Forelimb muscle (tissue), 1 donor: ENCODE measurements around the gene UPK3BL2. TPM values are rescaled to one million over a fixed set of nuclear protein-coding genes. Genes with fewer than 3 reads are reported as not detected.
"Not testable (repeated sequence)": the region's sequence is repeated elsewhere in the genome, so short reads cannot be mapped to it uniquely, and the experiment has no call there.

Experiments
- DNase-seq: peaks from one replicate; pipeline ENCODE4 v3.0.0-alpha.2; 2013; ENCODE audit warnings: low read depth
- polyA plus RNA-seq: library from polyadenylated mRNA; unstranded; fragments of 120-200 nt; gene quantifications from one replicate; pipeline ENCODE4 v1.2.1, GENCODE V29; 2013; ENCODE audit not compliant: insufficient read length

UPK3BL2 gene
- polyA plus RNA-seq, 1 donor = 13.4 TPM

DNA sequence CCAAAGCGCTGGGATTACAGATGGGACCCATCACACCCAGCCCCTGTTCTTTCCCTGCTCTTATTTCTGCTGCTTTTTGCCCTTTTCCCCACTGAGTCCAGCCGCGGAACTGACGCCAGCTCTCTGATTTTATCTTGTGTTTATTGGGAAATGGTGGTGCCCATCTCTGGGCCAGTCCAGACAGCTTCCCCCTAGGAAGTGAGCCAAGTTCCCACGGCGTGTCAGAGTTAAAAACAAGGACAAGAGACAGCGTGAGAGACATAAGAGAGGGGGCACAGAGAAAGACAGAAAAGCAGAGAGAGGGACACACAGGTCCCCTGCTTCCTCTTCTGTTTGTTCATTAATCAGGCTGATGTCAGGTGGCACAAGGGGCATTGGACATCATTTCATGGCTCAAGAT lies 11.9 kb downstream of the UPK3BL2 start:
- DNase-seq = not testable (repeated sequence)

DNA sequence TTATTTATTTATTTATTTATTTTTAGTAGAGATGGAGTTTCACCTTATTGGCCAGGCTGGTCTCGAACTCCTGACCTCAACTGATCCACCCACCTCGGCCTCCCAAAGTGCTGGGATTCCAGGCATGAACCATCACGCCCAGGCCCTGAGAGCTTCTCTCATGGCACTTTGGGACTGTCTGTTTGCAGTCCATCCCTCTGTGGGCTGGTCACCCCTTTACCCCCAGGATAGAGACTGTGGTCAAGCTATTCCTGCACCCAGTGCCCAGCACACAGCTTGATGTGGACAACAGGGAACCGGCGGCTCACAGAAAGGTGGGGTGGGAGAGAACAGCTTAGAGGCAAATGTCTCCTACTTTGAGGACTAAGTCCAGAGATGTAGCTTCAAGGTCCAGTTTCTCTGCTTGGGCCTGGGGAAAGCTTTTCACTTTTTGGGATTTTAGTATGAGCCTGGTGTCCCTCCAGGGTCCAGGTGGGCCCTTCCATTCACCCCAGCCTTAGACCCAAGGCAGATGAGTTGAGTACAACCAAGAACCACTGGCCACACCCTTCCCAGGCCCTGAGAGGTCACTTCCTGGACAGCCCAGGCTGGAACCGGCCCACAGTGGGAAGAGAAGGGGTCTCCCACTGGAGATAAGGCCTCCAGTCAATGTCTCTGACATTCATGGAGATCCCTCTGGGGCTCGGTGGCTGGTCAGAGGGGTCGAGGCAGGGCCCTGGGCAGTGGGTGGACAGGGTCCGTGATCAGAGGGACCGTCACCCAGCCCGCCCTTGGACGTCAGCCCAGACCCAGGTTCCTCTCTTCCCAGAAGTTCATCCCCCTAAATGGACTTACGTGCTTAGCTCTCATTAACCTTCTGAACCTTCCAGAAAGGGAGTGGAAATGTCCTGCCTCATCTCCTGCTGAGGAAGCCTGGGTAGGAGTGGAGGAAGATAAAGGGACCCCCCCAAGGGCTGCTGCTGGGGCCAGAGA lies 15.4 kb downstream of the UPK3BL2 start:
- not testable (repeated sequence) for DNase-seq

DNA sequence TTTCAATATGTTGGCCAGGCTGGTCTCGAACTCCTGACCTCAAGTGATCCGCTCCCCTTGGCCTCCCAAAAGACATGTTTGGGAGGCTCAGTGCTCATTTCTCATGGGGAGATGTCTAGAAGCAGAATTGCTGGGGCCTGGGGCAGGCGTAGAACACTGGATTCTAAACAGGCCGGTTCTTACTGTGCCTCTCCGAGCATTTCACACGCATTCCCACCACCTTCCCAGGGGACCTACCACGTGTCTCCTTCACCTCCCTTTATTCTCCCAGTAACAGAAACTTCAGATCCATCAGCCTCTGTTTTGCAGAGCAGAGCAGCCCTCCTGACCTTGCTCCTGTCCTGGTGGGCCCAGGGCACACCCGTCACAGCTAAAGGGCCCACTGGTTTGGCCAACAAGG lies 16.3 kb downstream of the UPK3BL2 start:
- DNase-seq = not testable (repeated sequence)

DNA sequence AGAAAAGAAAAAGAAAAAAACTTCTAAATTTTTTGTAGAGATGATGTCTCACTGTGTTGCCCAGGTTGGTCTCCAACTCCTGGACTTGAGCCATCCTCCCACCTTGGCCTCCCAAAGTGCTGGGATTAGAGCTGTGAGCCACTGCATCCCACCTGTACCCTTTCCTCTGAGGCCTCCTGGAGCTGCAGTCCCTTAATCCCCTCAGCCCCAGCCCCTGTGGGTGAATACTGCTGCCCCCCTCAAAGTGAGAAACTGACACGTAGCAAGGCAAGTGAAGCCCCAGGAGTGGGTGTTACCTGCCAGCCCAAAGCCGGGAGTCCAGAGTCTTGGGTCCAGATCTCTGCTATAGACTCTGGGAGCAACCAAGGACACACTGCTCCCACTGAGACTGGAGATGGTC lies 18.7 kb downstream of the UPK3BL2 start:
- DNase-seq = not testable (repeated sequence)

DNA sequence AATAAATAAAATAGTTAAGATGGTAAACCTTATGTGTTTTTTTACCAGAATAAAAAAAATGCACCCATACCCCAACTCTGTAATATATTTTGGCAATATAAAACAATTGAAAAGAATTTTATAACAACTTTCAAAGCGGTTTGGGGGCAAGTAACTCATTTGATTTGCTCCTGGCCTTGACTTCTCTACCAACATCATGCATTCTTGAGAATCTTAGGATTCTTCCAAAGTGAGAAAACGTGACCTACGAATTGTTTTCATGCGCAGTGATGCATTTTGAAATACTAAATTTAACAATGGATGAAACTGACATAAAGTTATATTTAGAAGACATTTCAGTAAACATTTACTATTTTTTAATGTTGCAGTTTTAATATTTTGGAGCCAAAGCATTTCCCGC lies 22.7 kb downstream of the UPK3BL2 start:
- not testable (repeated sequence) for DNase-seq

DNA sequence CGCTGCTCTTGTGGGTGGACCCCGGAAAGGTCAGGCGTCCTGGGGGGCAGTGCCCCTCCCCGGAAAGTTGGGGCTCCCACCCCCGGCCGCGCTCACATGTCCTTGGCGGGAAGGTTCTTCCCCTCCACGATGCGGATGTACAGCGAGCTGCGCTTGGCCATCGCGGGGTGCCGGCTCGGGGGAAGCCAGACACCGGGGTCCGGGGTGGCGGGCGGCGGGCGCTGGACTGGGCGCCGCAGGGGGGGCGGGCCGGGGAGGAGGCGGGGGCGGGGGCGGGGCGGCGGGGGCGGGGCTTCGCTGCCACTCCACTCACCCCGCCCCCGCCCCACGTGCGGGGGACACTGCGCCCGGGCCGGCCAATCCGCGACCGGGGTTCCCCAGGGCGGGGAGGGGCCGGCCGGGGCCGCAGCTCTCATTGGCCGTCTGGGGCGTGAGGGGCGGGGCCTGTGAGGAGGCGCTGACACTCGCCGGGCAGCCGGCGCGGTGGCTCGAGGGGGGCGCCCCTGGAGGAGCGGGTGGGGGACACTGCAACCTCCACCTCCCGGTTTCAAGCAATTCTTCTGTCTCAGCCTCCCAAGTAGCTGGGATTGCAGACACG lies 25.8 kb downstream of the UPK3BL2 start, which contains the start of gene RASA4B:
TSS of gene RASA4B (minus strand) at position 228 of the 598 bp plus-strand sequence. CDS start at position 161, 67 bp downstream.
- not testable (repeated sequence) for DNase-seq

DNA sequence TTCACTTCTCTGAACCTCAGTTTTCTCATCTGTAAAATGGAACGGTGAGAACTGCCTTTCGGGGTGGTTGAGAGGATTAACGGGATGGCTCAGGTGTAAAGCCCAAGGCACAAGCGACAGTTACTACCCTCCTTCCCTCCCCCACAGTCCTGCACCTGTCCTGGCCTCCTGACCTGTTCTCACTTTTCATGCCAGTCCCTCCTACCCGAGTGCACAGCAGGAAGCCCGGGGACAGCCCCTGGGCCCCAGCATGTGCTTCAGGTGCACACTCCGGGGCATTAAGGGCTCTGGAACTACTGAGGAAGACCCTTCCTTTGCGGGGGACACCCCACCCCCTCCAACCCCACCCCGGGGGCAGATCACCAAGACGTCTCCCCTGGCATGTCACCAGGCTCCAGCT lies 26.5 kb downstream of the UPK3BL2 start:
- not testable (repeated sequence) for DNase-seq

DNA sequence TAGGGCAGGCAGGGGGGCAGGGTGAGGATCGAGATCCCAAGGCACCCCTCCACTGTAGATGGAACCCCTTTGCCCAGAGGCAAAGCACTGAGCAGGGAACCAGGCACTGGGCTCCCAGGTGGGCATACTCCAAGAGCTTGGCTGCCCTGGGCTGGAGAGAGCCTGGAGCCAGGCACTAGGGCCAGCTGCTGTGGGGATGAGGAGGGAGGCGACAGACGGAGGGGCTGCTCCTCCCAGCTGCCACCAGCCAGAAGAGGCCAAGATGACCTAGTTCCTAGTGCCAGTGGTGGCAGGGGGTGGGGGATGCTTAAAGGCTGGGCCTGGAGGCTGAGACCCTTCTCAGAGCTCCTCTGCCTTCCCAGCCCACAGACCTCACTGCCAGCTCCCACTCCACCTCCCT lies 27.6 kb downstream of the UPK3BL2 start:
- not testable (repeated sequence) for DNase-seq

DNA sequence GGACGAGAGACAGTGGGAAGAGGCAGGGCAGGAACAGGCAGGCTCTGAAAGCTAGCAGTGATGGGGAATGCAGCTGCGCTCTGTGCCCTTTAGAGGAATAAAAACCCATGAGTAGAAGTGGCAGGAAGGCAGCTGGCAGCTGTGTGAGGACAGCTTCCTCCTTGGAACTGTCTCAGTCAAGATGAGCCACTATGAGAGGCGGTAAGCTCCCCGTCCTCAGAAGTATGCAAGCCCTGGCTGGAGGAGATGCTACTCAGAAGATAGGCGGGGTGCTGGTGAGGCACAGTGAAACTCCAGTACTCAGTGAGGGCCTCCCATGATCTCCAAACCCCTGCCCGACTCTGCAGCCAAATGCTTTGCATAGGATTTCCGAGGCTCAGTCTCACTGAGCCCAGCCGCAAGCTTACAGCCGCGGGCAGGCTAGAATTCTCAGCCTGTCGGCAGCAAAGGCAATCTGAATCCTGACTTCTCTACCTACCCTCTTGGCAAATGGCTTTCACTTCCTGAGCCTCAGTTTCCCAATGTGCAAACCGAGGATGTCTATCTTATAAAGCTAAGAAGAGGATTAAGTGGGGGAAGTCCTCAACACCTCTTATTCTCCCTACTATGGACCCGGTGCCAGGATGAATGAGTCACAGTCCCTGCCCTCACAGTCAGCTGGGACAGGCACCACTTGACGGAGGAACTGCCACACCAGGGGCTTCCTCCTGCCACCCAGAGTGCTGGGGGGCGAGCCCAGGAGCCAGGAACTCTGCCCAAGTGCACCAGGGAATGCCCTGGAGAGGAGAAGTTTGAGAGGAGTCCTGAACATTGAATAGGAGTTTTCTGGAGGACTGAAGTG lies 28.4 kb downstream of the UPK3BL2 start:
- not testable (repeated sequence) for DNase-seq

DNA sequence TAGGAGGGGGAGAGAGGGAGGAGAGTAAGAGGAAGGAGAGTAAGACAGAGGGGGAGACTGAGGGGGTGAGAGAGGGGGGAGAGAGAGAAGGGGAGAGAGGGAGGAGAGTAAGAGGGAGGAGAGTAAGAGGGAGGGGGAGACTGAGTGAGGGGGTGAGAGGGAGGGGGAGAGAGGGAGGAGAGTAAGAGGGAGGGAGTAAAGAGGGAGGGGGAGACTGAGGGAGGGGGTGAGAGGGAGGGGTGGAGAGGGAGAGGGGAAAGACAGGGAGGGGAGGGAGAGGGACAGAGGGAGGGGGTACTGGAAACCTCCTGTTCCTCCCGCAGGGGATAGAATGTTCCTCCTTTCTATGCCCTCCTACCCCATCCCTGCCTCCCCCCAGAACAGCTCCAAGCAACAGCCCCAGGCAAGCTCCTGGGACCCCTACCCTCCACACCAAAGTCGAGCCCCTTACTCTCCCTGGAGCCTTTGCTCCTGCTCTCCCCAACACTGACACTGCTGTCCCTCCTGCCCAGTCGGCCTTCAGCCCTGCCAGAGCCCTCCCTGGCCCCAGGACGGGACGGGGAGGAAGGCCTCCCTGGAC lies 30.8 kb downstream of the UPK3BL2 start:
- DNase-seq = peak; percentile 92

DNA sequence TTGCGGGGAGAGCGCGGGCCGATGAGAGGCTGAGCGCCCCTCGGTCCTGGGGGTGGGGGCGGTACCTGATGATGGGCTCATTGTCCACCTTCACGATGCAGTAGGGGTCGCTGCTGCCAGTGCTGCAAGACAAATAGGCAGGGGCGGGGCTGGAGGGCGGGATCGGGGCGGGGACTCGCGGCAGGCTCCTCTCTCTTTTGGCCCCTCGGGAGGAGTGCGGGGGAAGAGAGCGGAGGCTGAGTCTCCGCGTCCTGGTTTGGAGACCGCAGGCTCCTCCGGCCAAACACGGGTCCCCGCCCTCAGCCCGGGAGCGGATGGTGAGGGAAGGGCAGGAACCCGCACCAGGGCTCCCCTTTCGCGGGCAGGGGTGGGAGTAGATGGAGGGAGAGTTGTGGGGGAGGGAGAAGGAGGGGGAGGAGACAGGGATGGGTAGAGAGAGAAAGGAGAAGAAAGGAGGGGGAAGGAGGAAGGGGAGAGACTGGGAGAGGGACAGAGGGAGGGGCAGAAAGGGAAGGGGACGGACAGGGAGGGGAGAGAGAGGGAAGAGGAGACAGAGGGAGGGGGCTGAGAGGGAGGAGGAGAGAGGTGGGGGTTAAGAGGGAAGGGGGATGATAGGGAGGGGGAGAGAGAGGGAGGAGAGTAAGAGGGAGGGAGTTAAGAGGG lies 31.5 kb downstream of the UPK3BL2 start:
- DNase-seq = not testable (repeated sequence)

DNA sequence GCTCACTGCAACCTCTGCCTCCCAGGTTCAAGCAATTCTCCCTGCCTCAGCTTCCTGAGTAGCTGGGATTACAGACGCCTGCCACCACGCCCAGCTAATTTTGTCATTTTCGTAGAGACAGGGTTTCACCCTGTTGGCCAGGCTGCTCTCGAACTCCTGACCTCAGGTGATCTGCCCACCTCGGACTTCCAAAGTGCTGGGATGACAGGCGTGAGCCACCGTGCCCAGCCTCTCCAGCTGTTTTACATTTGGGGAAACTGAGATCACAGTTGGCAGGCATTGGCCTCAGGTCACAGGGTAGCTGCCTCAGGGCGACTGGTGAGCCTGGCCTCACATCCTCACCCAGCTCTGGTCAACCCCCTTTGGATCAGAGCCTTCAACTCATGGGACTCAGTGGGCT lies 32.9 kb downstream of the UPK3BL2 start:
- not testable (repeated sequence) for DNase-seq

DNA sequence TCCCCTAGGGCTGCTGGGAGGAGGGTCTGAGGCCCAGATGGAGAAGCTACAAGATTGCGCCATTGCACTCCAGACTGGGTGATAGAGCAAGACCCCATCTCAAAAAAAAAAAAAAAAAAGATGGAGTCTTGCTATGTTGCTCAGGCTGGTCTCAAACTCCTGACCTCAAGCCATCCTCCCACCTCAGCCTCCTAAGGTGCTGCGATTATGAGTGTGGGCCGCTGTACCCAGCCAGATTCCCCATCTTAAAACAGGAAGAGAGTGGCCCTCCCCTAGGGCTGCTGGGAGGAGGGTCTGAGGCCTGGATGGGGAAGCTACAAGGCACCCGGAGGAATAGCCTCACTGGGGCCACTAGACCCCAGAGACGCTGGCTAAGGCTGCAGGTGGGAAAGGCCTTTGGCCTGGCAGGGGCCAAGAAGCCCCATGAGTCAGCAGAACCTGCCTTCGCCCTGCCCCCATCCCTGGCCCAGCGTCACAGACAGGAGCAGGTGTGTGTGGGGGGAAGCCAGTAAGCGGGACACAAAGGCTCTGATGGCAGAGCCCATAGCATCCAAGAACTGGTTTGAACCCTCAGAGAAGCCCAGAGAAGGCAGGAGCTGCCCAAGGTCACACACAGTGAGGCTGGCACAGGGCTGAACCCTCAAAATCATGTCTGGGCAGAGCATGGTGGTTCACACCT lies 35.9 kb downstream of the UPK3BL2 start:
- DNase-seq = not testable (repeated sequence)

DNA sequence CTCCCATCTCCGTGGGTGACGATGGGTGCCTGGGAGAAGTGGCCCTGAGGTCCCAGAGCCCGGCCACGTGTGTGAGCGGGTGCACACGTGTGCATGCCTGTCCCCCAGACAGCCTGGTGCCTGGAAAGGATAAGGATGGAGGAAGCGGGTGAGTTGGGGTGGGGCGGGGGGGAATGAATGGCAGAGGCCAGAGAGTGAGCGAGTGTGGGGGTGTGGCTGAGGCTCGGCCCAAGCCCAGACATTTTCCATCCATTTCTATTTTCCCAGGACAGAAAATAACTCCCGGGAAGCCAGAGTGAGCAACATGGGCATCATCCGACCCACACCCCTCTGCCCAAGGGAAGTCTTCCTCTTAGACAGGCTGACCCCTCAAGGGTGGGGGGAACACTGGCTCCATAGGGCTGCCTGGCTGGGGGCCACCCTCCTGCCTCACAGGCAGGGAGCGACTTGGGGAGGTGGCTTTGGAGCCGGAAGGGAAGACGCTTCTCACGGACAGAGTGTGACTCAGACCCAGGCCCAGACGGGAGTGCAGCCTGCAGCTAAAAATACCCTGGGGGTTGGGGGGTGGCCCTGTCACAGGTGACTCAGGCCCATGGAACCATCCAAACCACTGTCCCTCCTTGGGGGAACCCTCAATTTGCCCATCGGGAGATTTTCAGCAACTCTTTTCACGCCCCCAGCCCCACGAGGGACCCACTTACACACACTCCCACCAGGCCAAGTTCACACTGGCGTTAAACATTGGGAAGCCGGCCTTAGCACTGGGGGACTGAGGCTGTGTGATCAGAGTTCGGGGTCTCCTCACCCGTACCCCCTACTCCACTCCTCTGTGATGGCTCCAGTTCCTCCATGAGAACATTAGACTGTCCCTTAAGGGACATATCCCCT lies 38.0 kb downstream of the UPK3BL2 start:
- DNase-seq = not testable (repeated sequence)

DNA sequence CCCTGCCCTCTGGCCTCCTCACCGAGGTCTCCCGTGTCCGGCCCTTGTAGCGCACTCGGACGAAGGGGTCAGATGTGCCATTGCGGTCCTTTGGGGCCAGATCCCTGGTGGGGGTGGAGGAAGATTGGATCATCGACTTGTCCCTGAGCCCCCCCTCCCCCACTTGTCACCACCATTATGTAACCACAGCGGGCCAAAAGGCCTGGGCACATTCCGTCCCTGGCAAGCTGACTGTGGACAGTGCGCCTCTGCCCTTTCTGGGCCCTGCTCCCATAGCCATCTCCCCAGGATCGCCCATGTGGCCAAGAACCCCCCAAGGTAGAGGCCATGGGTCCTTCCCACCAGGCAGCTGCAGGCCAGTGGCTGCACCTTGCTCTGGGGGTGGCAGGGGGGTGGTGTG lies 40.4 kb downstream of the UPK3BL2 start:
- DNase-seq = not testable (repeated sequence)

DNA sequence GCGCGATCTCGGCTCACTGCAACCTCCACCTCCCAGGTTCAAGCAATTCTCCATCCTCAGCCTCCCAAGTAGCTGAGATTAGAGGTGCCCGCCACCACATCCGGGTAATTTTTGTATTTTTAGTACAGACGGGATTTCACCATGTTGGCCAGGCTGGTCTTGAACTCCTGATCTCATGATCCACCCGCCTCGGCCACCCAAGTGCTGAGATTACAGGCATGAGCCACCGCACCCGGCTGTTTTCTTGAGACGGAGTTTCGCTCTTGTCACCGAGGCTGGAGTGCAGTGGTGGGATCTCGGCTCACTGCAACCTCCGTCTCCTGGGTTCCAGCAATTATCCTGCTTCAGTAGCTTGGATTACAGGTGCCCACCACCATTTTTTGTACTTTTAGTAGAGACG lies 45.2 kb downstream of the UPK3BL2 start:
- not testable (repeated sequence) for DNase-seq

DNA sequence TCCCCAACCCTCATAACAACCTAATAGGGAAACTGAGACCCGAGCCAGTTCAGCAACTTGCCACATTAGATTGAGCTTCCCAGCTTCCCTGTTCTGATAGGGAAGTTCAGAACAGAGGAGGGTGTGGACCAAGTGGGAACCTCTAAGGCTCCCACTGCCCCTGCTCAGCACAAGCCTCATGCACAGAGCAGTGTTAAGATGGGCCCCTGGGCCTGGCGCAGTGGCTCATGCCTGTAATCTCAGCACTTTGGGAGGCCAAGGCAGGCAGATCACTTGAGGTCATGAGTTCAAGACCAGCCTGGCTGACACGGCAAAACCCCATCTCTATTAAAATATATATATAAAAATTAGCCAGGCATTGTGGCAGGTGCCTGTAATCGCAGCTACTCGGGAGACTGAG lies 46.2 kb downstream of the UPK3BL2 start:
- not testable (repeated sequence) for DNase-seq

DNA sequence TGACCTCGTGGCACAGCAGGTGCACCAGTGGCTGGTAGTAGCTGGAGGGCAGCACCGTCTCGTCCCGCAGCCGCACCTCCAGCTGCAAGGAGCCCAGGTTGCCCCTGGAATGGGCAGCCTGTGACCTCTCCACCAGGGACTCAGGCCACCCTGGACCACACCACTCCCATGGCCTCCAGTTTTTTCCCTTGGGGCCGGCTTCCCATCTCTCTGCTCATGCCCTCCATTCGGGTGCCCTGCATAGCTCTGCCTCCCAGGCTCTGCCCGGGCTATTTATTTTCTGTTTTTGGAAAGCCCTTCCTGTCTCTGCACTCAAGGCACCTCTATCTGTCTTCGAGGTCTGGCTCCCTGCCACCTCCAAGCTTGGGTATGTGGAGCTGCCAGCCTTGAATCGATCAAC lies 46.6 kb downstream of the UPK3BL2 start:
- DNase-seq = not testable (repeated sequence)

DNA sequence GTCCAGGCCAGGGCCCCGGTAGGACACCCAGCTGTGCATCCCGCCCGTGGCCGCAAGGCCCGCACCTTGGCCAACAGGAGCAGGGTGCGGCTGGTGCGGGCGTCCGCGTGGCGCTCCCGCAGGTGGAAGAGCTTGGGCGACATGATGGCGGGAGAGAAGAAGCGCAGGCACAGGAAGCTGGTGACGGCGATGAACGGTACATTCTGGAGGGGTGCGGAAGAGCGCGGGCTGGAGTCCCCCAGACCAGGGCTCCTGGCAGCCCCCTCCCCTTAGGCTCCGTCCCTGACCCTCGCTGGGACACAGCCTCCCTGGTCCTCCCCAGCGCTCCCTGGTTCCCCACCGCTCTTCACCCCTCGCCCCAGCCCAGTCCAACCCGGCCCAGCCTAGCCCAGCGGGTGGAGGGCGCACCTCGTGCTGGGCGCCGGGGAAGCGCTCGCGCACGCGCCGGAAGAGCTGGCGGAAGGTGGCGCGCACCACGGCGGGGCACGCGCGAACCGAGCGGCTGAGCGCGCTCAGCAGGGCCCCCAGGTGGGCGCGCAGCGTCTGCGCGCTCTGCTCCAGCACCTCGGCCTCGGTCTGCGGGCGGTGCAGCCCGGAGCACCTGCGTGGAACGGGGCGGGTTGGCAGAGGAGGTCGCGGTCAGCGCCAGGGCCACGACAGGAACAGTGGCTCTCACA lies 48.9 kb downstream of the UPK3BL2 start:
- not testable (repeated sequence) for DNase-seq
